GM12864 (cell line): Measurements from ENCODE around the gene CCL19.
A peak's percentile ranks its signal among the peaks of the same experiment; 100 is the strongest.

Source experiments
- DNase-seq: peaks from one replicate; pipeline ENCODE4 v3.0.0-alpha.2; 2011; ENCODE audit warnings: low read depth
- H3K4me3 ChIP-seq: 2 replicates; pipeline ENCODE4 v1.5.1; 2011; ENCODE audit warnings: mild to moderate bottlenecking, low read depth, low read length, control low read depth
- CTCF ChIP-seq: IDR thresholded peaks from 2 replicates; pipeline ENCODE4 v1.5.1; 2011; ENCODE audit warnings: low read depth, mild to moderate bottlenecking, moderate library complexity, low read length, control low read depth, inconsistent platforms; ENCODE audit errors: missing control alignments

Gene CCL19

DNA sequence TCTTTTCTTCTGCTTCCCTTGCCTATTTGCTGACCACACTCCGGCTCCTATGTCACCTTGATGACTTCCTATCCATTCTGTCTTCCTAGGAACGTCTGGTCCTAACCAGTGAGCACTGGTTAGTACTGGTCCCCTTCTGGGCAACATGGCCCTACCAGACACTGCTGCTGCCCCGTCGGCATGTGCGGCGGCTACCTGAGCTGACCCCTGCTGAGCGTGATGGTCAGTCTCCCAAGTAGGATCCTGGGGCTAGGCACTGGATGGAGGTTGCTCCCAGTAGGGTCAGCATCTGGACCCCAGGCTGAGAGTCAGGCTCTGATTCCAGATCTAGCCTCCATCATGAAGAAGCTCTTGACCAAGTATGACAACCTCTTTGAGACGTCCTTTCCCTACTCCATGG is 42.4 kb downstream of the CCL19 start:
- TF ChIP-seq CTCF = no peak
- DNase-seq = no peak
- H3K4me3 ChIP-seq = no peak overlapping the region

DNA sequence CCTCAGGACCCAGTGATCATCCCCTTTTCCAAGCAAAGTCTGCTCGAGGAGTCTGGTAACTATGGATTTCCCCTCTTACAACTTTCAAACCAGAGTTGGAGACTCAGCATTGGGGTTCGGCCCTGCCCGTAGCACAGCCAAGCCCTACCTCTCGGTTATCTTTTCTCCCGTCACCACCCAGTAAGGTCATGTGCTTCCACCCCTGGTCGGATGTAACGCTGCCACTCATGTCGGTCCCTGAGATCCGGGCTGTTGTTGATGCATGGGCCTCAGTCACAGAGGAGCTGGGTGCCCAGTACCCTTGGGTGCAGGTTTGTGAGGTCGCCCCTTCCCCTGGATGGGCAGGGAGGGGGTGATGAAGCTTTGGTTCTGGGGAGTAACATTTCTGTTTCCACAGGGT is 43.4 kb downstream of the CCL19 start:
- peak overlapping the region; percentile 81 for H3K4me3 ChIP-seq
- DNase-seq = no peak
- TF ChIP-seq CTCF = no peak

GRCh38 chr9:34647084-34647403 is 44.0 kb downstream of the CCL19 start:
- no peak for DNase-seq
- TF ChIP-seq CTCF = no peak
- peak overlapping the region; percentile 81 for H3K4me3 ChIP-seq

GRCh38 chr9:34646211-34647083 is 44.6 kb downstream of the CCL19 start, which contains the start of gene GALT:
Gene GALT, plus strand, starts transcription at chr9:34646675. Its CDS starts 30 bp downstream, at chr9:34646705.
- H3K4me3 ChIP-seq = peak within 1 kb of the TSS; percentile 81
- peak; percentile 61 for TF ChIP-seq CTCF
- DNase-seq = peak; percentile 72

DNA sequence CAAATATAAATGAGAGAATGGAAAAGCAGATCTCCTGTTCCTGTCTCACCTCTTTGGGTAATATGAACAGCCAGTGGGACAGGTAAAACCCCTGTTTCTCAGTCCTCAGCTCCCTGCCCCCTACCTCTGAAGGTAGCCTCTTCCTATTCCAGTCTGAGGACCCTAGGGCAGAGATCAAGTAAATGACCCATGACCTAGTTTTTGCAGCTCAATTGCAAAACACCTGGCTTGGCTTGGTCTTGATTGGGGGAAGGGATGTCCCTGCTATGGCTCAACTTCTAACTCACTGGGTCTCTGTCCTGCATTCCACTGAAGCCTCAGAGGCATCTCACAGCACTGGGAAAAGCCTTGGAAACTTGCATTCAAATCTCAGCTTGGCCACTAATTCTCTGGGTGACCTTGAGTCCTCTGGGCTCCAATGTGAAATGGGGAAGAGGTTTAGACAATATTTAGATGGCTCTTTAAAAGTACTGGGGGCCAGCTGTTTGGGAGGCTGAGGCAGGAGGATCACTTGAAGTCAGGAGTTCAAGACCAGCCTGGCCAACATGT is 46.2 kb downstream of the CCL19 start:
- no peak for TF ChIP-seq CTCF
- no peak for DNase-seq
- no peak overlapping the region for H3K4me3 ChIP-seq

- TF ChIP-seq CTCF = no peak
Measured at GRCh38 chr9:34642679-34643078, 48.4 kb downstream of the CCL19 start.

More at GRCh38 chr9:34642679-34643078, 48.4 kb downstream of the CCL19 start:
- H3K4me3 ChIP-seq = no peak overlapping the region
- DNase-seq = no peak
